Naive thymus-derived CD4-positive, alpha-beta T cell (primary cell): ENCODE results near the gene WFDC2. TPM values are rescaled to one million over a fixed set of nuclear protein-coding genes. Genes with fewer than 3 reads are reported as not detected.

Source experiments
- ATAC-seq: fragments of 150-1000 bp; cut with Tn5 transposase; 2 replicates; pipeline ENCODE4 v1.10.0; 2021; ENCODE audit warnings: mild to moderate bottlenecking, moderate library complexity
- CTCF ChIA-PET: fragments of 350-600 bp; sonication (Branson Sonifier 250); formaldehyde crosslinking; loops from one replicate; lab custom pipeline; 2021; ENCODE audit warnings: antibody characterized with exemption; lab: Charles Lee
- POLR2A ChIA-PET: fragments of 350-600 bp; sonication (Branson Sonifier 250); formaldehyde crosslinking; loops from one replicate; lab custom pipeline; 2021; ENCODE audit warnings: antibody characterized with exemption, inconsistent platforms; lab: Charles Lee
- DNase-seq, 9 donors: peaks; one replicate each; pipeline versions ENCODE4 v3.0.0 to v3.0.0-alpha.2; 2020 to 2022; ENCODE audit warnings: mixed read lengths in 1 of 9
- H3K27ac ChIP-seq: one replicate; pipeline ENCODE4 v1.7.0; 2013; ENCODE audit warnings: mild to moderate bottlenecking, low read depth, low read length, moderate library complexity
- H3K27me3 ChIP-seq, 2 donors: one replicate each; pipeline ENCODE4 v1.7.0; 2013; ENCODE audit warnings: low read length in 2 of 2, mild to moderate bottlenecking in 2 of 2, moderate library complexity in 2 of 2; ENCODE audit not compliant: control insufficient read depth in 2 of 2, insufficient read depth in 2 of 2
- H3K36me3 ChIP-seq, 3 experiments: 1 replicate in 2 of 3; 2 replicates in 1 of 3; pipeline ENCODE4 v1.7.0; 2013; ENCODE audit warnings: low read length in 3 of 3, mild to moderate bottlenecking in 3 of 3, moderate library complexity in 1 of 3; ENCODE audit not compliant: insufficient read depth in 3 of 3, control insufficient read depth in 2 of 3
- H3K4me1 ChIP-seq, 2 donors: one replicate each; pipeline ENCODE4 v1.7.0; 2013; ENCODE audit warnings: low read length in 2 of 2, mild to moderate bottlenecking in 2 of 2, moderate library complexity in 1 of 2; ENCODE audit not compliant: control insufficient read depth in 2 of 2, insufficient read depth in 2 of 2
- H3K4me3 ChIP-seq: 2 replicates; pipeline ENCODE4 v1.7.0; 2013; ENCODE audit warnings: mild to moderate bottlenecking, low read length
- H3K9me3 ChIP-seq, 3 experiments: 1 replicate in 2 of 3; 2 replicates in 1 of 3; pipeline ENCODE4 v1.7.0; 2013; ENCODE audit warnings: low read length in 3 of 3; ENCODE audit not compliant: control insufficient read depth in 2 of 3
- H3K27ac Mint-ChIP-seq, 9 donors: one replicate each; pipeline ENCODE4 v1.8.0; 2020 to 2022; ENCODE audit warnings: mixed read lengths in 9 of 9, mild to moderate bottlenecking in 8 of 9, moderate library complexity in 5 of 9, inconsistent platforms in 2 of 9
- H3K27me3 Mint-ChIP-seq, 5 donors: one replicate each; pipeline ENCODE4 v1.8.0; 2021 to 2022; ENCODE audit warnings: mixed read lengths in 5 of 5, mild to moderate bottlenecking in 1 of 5
- H3K36me3 Mint-ChIP-seq, 5 donors: one replicate each; pipeline ENCODE4 v1.8.0; 2020 to 2022; ENCODE audit warnings: mixed read lengths in 5 of 5, mild to moderate bottlenecking in 3 of 5, inconsistent platforms in 1 of 5
- H3K4me1 Mint-ChIP-seq, 7 donors: one replicate each; pipeline ENCODE4 v1.8.0; 2020 to 2022; ENCODE audit warnings: mixed read lengths in 7 of 7, mild to moderate bottlenecking in 3 of 7, inconsistent platforms in 1 of 7
- H3K4me3 Mint-ChIP-seq, 10 donors: one replicate each; pipeline ENCODE4 v1.8.0; 2020 to 2022; ENCODE audit warnings: mild to moderate bottlenecking in 10 of 10, mixed read lengths in 10 of 10, moderate library complexity in 6 of 10, inconsistent platforms in 2 of 10
- H3K9me3 Mint-ChIP-seq, 11 donors: one replicate each; pipeline ENCODE4 v1.8.0; 2020 to 2022; ENCODE audit warnings: mixed read lengths in 11 of 11, mild to moderate bottlenecking in 4 of 11, inconsistent platforms in 1 of 11, moderate library complexity in 1 of 11
- intact Hi-C, 2 donors: fragments of 100-400 bp; cut with micrococcal nuclease; formaldehyde crosslinking; loops; one replicate each; pipeline ENCODE4 v1.15.1; 2023
- polyA plus RNA-seq, 2 donors: library from polyadenylated mRNA; unstranded; fragments of 300-500 nt; fragmentation: Illumina TruSeq; gene quantifications; one replicate each; pipeline ENCODE4 v1.2.3, GENCODE V29; 2021
- total RNA-seq, 6 experiments: library from RNA in 5 of 6; stranded (reverse) in 5 of 6; gene quantifications; 1 replicate in 5 of 6; 2 replicates in 1 of 6; pipeline ENCODE4 v1.2.3 and lab custom pipeline; 2021 to 2026

The WFDC2 gene
- total and polyA plus RNA-seq, 7 experiments from 2014 or later: 0.36 to 1.7 (median 1.0) TPM; not detected in 3

DNA sequence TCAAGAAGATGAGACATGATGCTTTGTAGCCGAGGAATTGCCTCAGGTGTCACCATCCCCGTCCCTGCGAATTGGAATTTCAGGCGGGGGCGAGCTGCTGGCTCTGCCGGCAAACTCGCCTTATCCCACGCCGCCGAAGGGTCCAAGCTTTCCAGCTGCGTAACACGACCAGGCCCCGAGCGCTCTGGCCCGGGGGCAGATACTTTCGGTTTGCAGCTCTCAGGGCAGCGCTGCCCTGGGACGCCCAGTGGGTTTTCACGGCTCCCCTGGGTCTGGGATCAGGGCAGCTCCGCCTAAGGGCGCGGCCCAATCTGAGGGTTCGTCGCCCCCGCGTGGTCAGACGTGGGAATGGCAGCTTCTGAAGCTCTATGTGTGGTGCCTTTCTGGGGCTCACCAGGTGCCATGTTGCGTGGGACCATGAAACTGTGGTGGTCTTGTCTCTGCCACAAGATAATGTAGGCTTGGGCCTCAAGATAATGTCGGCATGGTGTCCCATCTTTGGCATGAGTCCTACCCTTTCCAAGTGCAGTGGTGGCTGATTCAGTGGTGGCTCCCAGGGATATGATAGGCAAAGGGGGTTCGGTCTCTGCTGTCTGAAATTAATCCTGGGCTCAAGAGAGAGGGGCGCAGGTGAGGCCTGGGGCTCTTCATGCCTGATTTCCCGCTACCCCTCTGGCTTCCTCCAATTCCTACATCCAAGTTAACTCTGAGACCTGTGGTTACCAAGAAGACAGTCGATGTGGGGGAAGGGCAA, 32.6 kb upstream of the WFDC2 start:
- Histone ChIP-seq H3K27me3 (no peaks in the 10 kb centered on the region), H3K4me1 (peaks cover 5 to 11% of the 10 kb centered on the region in 2 donors), H3K27ac (peak overlapping the region; percentile 50), H3K9me3 (no peaks in the 10 kb centered on the region), H3K4me3 (peak overlapping the region; percentile 65), H3K36me3 (no peaks in the 10 kb centered on the region)
- Mint-ChIP-seq H3K36me3 (peaks cover 0 to 12% (median 0%) of the 10 kb centered on the region in 5 donors), H3K27me3 (no peaks in the 10 kb centered on the region), H3K27ac (peak overlapping the region in 6 of 9 donors; percentile 31 to 84 (median 64)), H3K4me3 (peak overlapping the region; percentile 71 to 86 (median 81)), H3K4me1 (peaks cover 0 to 23% (median 14%) of the 10 kb centered on the region in 7 donors), H3K9me3 (no peaks in the 10 kb centered on the region)
- ChIA-PET CTCF (interaction anchor here (0.5 to 7.7 kb wide), 16 partner anchors 14 to 344 kb away, joined by 3 to 146 read pairs (median 5); partner anchors contain the start of genes DBNDD2, PIGT, SYS1 and TP53TG5), POLR2A (interaction anchor here (0.5 to 2.9 kb wide), 11 partner anchors 18 to 937 kb away, joined by 3 to 55 read pairs (median 5); partner anchors contain the start of genes PIGT and SYS1)
- intact Hi-C loops: loop anchor here (1.0 to 2.0 kb wide), 7 partner anchors 20 to 334 kb away; partner anchors contain the start of genes PIGT (in 2 of the 2) and SYS1 (in 2 of the 2)
- ATAC-seq (peak; percentile 100), DNase-seq (peak; percentile 70 to 89 (median 80))

- Histone ChIP-seq H3K4me3 (no peak overlapping the region), H3K9me3 (no peaks in the 10 kb centered on the region), H3K27me3 (no peaks in the 10 kb centered on the region), H3K36me3 (no peaks in the 10 kb centered on the region), H3K27ac (no peak overlapping the region), H3K4me1 (peaks cover 19 to 20% of the 10 kb centered on the region in 2 donors)
- peaks cover 0 to 16% (median 5%) of the 10 kb centered on the region in 5 donors for H3K27me3 Mint-ChIP-seq
- ATAC-seq (no peak), DNase-seq (no peak)
- no peaks in the 10 kb centered on the region for H3K9me3 Mint-ChIP-seq
- peaks cover 13 to 36% (median 28%) of the 10 kb centered on the region in 7 donors for H3K4me1 Mint-ChIP-seq
- no peak overlapping the region for H3K4me3 Mint-ChIP-seq
- no peak overlapping the region for H3K27ac Mint-ChIP-seq
- intact Hi-C loops: no loop called here
- POLR2A ChIA-PET: interaction anchor here (0.9 to 1.0 kb wide), 2 partner anchors 72 to 78 kb away, joined by 3 to 7 read pairs; partner anchors contain the start of gene SYS1
- H3K36me3 Mint-ChIP-seq: no peaks in the 10 kb centered on the region
- CTCF ChIA-PET: interaction anchor here (0.6 to 7.7 kb wide), 3 partner anchors 66 to 1061 kb away, joined by 3 to 146 read pairs (median 114); partner anchors contain the start of gene SYS1
Measured at GRCh38 chr20:45440424-45440823, 29.1 kb upstream of the WFDC2 start.

GRCh38 chr20:45440891-45441685, 28.5 kb upstream of the WFDC2 start:
- peak overlapping the region in 1 of 9 donors; percentile 70 for H3K27ac Mint-ChIP-seq
- POLR2A ChIA-PET: no interaction called here
- no peak overlapping the region for H3K27ac ChIP-seq
- CTCF ChIA-PET: interaction anchor here (5.8 to 7.7 kb wide), 2 partner anchors 67 to 78 kb away, joined by 114 to 146 read pairs; partner anchors contain the start of gene SYS1
- DNase-seq: no peak
- intact Hi-C loops: no loop called here
- no peaks in the 10 kb centered on the region for H3K9me3 Mint-ChIP-seq
- H3K36me3 ChIP-seq: no peaks in the 10 kb centered on the region
- no peak for ATAC-seq
- peaks cover 0 to 22% (median 6%) of the 10 kb centered on the region in 5 donors for H3K27me3 Mint-ChIP-seq
- H3K9me3 ChIP-seq: no peaks in the 10 kb centered on the region
- H3K4me3 Mint-ChIP-seq: no peak overlapping the region
- peaks cover 19 to 20% of the 10 kb centered on the region in 2 donors for H3K4me1 ChIP-seq
- no peaks in the 10 kb centered on the region for H3K36me3 Mint-ChIP-seq
- H3K27me3 ChIP-seq: no peaks in the 10 kb centered on the region
- peaks cover 13 to 40% (median 31%) of the 10 kb centered on the region in 7 donors for H3K4me1 Mint-ChIP-seq
- H3K4me3 ChIP-seq: no peak overlapping the region

DNA sequence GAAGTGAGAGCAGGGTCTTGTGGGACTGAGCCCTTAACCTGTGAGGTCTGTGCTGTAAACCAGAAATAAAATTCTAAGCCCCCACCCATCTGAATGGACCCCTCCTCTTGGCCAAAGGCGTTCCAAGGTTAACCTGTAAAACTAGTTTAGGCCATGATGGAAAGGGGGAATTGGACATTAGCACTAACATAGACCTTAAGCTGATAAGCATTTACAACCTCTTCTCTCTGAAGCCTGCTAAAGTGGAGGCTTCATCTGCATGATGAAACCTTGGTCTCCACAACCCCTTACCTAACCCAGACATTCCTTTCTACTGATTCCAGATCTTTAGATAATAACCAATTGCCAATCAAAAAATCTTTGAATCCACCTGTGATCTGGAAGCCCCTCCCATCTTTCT, 27.8 kb upstream of the WFDC2 start:
- H3K27me3 Mint-ChIP-seq: peaks cover 0 to 28% (median 6%) of the 10 kb centered on the region in 5 donors
- Histone ChIP-seq H3K9me3 (no peaks in the 10 kb centered on the region), H3K36me3 (no peaks in the 10 kb centered on the region), H3K4me1 (peaks cover 14 to 17% of the 10 kb centered on the region in 2 donors), H3K27me3 (no peaks in the 10 kb centered on the region), H3K27ac (no peak overlapping the region), H3K4me3 (no peak overlapping the region)
- intact Hi-C loops: no loop called here
- no peaks in the 10 kb centered on the region for H3K36me3 Mint-ChIP-seq
- DNase-seq: no peak
- no peak overlapping the region for H3K4me3 Mint-ChIP-seq
- H3K9me3 Mint-ChIP-seq: no peaks in the 10 kb centered on the region
- H3K4me1 Mint-ChIP-seq: peaks cover 13 to 39% (median 29%) of the 10 kb centered on the region in 7 donors
- ATAC-seq: no peak
- POLR2A ChIA-PET: interaction anchor here (0.6 kb wide), 1 partner anchor 21 kb away, joined by 3 read pairs; no protein-coding TSS in a partner anchor
- CTCF ChIA-PET: no interaction called here
- H3K27ac Mint-ChIP-seq: no peak overlapping the region

DNA sequence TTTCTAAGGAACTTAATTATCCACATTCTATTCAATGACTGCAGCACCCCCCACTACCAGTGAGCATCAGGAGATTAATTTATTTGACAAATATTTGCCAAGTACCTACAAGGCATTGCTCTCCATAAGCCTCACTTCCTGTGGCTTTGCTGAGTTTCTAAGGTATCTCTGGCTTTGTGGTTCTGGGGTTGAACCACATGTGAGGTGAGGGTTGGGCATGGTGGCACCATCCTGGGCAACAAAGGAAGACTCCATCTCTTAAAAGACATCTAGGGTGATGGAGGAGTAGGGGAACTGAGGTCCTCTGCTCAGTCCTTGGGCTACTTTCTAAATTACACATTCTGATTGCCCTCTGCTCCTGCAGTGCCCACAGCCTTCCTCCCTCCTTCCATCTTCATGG, 25.5 kb upstream of the WFDC2 start:
- peaks cover 0 to 4% of the 10 kb centered on the region in 2 donors for H3K27me3 ChIP-seq
- POLR2A ChIA-PET: interaction anchor here (3.1 kb wide), 1 partner anchor 81 kb away, joined by 10 read pairs; the partner anchor contains the start of gene SYS1
- peaks cover 0 to 14% (median 4%) of the 10 kb centered on the region in 5 donors for H3K36me3 Mint-ChIP-seq
- H3K4me3 ChIP-seq: no peak overlapping the region
- peaks cover 0 to 35% (median 6%) of the 10 kb centered on the region in 5 donors for H3K27me3 Mint-ChIP-seq
- H3K27ac Mint-ChIP-seq: no peak overlapping the region
- ATAC-seq (peak; percentile 82), DNase-seq (peak in 6 of 9 donors; percentile 31 to 62 (median 44))
- CTCF ChIA-PET: interaction anchor here (1.2 kb wide), 1 partner anchor 82 kb away, joined by 4 read pairs; the partner anchor contains the start of gene SYS1
- no peaks in the 10 kb centered on the region for H3K9me3 Mint-ChIP-seq
- intact Hi-C loops: no loop called here
- H3K36me3 ChIP-seq: no peaks in the 10 kb centered on the region
- no peak overlapping the region for H3K27ac ChIP-seq
- peaks cover 13 to 36% (median 27%) of the 10 kb centered on the region in 7 donors for H3K4me1 Mint-ChIP-seq
- peaks cover 9 to 14% of the 10 kb centered on the region in 2 donors for H3K4me1 ChIP-seq
- peak overlapping the region in 5 of 10 donors; percentile 3 to 48 (median 15) for H3K4me3 Mint-ChIP-seq
- H3K9me3 ChIP-seq: no peaks in the 10 kb centered on the region
